DOHH2 (cell line): Measurements from ENCODE around the gene TMSB15C.

Source experiments
- EZH2phosphoT487 ChIP-seq: fragments of 200-600 bp; sonication (generic); IDR thresholded peaks from 2 replicates; pipeline ENCODE4 v1.6.1; 2017; ENCODE audit warnings: borderline replicate concordance, mild to moderate bottlenecking, antibody characterized with exemption, low read length, moderate library complexity, mixed read lengths
- TF ChIP-seq, protein P1 (sequence below): fragments of 200-600 bp; sonication (generic); IDR thresholded peaks from one replicate; pipeline ENCODE4 v1.5.1; 2014; ENCODE audit warnings: antibody characterized with exemption, mild to moderate bottlenecking, low read depth, low read length; ENCODE audit not compliant: poor library complexity, severe bottlenecking

GRCh38 chrX:104045642-104046041 lies 30.4 kb downstream of the TMSB15C start:
- TF ChIP-seq, protein P1, sequence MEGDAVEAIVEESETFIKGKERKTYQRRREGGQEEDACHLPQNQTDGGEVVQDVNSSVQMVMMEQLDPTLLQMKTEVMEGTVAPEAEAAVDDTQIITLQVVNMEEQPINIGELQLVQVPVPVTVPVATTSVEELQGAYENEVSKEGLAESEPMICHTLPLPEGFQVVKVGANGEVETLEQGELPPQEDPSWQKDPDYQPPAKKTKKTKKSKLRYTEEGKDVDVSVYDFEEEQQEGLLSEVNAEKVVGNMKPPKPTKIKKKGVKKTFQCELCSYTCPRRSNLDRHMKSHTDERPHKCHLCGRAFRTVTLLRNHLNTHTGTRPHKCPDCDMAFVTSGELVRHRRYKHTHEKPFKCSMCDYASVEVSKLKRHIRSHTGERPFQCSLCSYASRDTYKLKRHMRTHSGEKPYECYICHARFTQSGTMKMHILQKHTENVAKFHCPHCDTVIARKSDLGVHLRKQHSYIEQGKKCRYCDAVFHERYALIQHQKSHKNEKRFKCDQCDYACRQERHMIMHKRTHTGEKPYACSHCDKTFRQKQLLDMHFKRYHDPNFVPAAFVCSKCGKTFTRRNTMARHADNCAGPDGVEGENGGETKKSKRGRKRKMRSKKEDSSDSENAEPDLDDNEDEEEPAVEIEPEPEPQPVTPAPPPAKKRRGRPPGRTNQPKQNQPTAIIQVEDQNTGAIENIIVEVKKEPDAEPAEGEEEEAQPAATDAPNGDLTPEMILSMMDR, result no peak
- no peak for TF ChIP-seq EZH2phosphoT487
